ENCODE data around the gene KRT7.
"Not testable (repeated sequence)": the region's sequence is repeated elsewhere in the genome, so short reads cannot be mapped to it uniquely, and the experiment has no call there.

The KRT7 gene

DNA sequence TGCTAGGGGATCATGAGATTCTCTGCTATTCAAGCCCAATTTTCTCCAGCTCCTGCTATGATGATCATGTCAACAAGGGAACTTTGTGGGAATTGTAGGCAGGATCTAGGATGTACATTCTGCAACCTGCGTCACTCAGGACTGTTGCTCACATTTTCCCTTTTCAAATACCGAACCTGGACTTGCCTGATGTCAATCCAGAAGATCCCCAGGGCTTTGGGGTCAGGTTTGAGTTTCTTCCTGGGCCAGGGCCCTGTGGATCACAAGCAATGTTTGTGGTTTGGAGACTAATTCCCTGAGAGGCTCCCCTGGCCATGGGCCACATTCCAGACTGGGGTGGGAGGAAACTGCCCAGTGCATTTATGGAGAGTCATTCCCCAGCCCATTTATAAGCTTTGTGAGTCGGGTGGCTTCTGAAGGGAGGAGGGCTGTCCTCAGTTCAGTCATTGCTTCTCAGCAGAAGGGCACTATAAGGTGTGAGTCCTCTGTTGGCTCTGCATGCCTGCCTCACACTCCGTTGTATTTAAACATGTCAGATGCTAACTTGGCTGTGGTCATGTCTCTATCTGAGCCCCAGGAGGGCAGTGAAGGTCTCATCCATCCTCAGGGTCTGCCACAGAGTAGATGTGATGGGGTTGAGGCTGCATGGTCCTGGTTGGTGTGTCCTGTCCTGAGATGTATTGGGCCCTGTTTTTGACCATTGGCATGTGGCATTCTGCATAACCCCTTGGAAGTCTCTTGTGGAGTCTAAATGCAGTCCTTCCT is 47.9 kb downstream of the KRT7 start:
- DNase-seq, result no peak

DNA sequence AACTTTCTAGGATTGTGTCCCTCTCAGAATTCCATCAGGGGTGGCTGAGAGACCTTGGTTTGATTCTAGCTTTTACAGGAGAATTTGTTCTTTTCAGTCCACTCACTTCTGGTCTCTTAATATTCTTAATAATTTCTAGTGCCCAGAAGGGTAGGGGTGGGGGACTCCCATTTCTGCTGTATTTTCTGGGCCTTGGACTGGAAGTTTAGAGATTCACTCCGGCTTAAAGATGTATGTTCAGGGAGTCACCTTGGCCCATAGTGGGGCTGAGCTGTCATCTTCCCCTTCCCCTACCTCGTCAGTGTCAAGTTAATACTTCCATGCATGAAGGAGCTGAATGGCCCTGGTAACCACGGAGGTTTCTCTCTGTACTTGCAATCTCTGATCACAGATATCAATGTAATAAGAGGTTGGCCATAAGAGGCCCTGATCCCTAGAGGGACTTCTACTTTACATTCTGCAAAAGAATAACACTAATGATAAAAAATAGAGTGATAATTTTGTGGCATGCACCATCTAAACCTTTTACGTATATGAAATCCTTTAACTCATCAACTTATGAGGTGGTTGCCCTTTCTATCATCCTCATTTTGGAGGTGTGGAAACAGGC is 51.6 kb downstream of the KRT7 start:
- DNase-seq, result no peak

DNA sequence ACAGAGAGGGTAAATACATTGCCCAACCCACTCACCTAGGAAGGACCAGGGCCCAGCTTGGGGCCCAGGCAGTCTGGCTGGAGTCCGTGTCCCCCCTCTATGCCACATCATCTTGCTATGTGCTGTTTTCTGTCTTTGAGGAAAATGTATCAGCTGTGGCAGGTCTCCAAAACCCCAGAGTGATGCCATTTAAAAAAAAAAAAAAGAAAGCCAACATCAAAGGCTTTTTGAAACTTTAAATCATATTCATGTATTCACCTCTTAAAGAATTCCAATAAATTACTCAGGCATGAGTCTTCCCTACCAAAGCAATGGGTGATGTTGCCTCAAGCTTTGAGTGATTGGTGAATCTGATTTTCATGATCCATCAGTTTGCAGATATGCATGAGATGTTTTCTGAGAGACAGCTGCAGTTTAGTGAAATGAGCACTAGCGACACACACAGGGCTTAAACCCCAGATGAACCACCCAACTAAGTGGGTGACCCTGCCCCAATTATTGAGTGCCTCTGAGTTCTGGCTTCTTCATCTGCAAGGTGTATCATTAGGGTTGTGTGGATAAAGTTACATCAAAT is 52.2 kb downstream of the KRT7 start:
- no peak for DNase-seq

DNA sequence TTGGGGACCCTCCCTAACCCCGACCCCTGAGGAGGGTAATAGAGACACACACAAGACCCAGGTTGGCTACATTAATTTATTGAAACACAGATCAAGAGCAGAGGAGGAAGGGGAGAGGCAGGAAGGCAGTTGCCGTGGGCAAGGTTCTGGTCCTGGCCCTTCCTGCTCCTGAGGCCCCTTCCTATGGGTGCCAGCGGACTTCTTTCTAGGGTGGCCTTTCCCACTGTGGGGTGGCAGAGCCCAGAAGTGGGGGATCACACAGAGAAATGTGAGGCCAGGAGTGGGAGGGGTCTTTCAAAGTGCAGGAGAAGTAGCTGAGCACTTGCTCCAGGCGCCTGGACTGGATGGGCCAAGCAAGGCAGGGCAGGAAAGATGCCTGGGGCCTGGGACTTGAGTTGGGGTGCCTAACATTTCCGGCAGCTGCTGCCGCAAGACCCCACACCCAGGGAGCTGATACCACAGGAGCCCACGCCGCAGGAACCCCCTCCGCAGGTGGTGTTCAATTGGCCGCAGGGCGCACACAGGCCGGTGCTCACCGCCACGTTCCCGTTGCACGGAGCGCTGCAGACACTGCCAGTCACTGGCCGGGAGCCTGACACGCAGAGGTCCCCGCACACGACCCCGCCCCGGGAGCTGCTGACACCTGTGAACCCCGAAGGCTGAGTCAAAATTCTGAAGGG is 52.9 kb downstream of the KRT7 start:
- DNase-seq, result no peak

DNA sequence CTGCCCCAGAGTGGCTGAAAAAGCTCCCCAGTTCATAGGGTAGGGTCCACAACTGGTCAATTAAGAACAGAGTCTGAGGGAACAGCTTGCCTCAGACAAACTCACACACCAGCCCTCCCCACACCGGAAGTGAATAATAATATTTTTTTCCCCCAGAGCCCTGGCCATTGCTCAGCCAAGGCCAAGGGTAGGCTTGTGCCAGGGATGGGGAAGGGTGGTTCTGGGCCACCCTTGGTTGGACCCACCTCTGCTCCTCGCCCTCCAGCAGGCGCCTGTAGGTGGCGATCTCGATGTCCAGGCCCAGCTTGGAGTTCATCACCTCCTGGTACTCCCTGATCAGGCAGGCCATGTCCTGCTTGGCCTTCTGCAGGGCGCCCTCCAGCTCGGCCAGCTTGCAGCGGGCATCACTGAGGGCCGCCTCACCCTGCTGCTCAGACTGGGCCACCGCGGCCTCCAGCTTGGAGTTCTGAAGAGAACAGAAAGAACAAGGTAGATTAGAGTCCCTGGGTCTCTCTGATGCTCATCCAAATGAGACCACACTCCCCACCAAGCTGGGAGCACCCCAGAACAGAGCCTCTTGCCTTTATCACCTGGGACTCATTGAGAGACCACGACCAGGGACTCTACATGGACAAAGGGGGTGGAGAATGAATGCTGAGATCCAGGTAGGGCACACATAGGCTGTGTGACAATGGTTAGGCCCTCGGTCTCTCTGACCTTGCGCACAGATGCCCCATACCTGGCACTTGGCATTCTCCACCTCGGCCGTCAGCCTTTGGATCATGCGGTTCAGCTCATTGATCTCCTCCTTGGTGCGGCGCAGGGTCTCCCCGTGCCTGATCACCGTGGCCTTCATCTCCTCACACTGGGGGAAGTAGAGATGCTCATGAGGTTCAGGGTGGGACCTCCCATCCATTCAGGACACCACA is 54.1 kb downstream of the KRT7 start:
- not testable (repeated sequence) for DNase-seq

DNA sequence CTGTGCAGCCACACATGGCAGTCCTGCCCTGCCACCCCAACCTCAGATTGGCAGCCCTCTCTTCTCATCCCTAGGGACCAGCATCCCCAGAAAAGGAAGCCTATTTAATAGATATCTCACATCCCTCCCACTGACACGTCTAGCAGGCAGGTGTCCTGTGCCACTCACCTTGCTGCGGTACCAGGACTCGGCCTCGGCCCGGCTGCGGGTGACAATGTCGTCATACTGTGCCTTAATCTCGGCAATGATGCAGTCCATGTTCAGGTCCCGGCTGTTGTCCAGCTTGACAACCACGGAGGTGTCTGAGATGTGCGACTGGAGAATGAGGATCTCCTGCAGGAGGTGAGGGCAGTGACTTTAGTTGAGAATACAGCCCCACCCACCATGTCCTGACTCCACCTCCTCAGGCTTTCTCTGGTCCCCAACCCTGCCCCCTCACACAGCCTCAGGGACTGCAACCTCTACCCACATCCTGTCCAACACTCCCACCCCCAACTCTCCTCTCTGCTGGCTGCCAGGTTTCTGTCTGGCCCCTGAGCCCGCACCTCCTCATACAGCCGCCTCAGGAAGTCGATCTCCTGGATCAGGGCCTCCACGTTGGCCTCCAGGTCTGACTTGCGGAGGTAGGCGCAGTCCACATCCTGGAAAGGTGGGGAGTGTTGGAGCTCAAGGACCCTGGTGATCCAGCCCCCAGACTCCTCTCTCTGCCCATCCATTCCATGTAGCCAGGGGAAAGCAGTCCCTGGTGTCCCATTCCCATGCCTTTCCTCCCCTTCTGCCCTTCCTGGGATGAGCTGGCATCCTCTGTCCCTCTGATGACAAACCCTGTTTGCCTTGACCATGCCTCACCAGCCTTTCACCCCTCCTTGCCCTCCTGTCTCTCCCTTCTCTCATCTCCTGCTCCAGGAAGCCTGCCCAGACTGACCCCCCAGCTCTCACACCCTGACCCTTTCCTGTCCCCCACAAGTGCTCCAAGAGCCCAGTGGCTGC is 55.1 kb downstream of the KRT7 start:
- not testable (repeated sequence) for DNase-seq

DNA sequence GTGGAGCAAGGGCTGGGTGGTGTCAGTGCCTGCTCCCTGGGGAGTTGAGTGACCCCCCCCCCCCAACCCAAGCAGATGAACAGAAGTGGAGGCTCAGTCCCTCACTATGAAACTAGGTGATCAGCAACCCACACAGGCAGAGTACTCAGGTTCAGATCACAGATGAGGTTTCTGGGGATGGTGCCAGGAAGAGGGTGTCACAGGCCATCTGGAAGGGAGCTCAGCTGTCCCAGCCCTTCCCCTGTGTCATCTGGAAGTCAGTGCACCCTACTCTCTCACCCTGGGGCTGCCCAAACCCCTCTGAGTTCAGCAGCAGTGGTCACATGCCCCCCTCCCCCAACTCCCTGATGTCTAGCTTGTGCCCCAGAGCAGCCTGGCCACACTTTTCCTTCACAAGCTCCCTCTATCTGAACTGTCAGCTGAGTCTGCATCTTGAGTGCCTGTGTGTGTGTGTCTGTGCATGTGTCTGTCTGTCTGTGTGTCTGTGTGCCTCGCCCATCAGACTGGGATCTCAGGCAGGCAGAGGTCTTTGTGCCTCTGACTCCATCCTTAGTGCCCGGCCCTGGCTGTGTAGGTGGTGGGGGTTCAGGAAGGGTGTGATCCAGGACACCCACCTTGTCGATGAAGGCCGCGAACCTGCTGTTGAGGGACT is 57.6 kb downstream of the KRT7 start:
- DNase-seq, result not testable (repeated sequence)

DNA sequence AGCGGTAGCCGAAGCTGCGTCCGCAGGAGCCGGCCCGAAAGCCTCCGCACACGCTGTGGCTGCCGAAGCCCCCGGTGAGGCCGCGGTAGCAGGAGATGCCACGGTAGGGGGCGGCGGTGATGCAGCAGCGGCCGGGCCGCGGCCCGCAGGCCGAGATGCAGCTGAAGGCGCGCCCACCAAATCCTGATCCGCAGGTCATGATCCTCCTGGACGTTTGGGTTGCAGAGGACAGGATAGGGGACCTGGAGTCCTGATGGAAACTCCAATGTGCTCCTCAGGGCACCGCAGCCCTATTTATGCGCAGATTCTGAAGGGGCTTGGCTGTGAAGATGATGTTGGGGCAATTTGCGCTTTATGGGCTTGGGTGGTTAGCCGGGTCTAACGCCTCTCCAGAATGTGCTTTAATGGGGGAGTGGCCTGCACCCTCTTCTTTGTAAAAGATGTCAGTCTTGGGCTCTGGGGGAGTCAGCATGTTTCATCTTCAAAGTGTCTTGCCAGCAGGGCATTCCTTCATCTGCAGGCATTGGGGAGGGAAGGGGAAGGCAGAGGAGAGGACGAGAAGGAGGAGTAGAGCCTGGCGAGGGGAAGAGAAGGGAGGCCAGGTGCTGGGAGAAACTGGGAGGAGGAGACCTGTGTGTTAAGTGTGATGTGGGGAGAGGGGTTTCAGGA is 58.4 kb downstream of the KRT7 start, which contains the start of gene KRT81:
Gene KRT81 (minus strand): TSS at position 268 of the 669 bp plus-strand sequence. CDS start 69 bp downstream, at position 199.
- no peak for DNase-seq

DNA sequence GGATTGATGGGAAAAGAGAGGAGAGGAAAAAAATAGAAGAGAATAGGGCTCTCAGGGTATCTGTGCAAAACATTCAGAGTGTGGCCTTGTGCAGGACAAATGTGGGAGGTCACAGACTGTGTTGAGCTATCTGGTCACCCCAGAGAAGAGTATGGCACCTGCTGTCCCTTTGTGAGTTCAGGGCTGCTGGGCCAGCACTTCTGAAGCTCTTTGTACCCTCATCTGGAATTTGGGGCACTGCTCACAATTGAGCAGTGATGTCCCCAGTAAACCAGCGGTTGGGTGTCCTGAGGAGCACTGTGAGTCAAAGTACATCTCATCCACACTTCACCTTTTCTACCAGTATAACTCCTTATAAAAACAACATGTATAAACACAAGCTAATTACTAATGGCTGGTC is 60.9 kb downstream of the KRT7 start:
- no peak for DNase-seq

DNA sequence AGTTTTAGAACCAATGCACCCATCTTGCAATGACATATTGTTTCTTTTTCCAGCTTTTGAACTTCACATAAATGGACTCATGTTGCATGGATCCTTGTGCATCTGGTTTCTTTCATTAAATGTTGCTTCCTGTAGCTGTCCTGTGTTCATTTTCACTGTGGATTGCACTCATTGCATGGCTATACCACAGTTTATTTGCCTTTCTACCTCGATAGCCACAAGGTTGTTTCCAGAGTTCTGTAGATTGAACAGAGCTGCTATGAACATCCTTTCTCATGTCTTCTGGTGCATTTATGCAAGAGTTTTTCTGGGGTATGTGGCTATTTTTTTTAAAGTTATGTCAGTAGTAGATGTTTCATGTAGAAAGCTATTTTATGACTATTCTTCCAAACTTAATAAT is 61.8 kb downstream of the KRT7 start:
- DNase-seq, result no peak

DNA sequence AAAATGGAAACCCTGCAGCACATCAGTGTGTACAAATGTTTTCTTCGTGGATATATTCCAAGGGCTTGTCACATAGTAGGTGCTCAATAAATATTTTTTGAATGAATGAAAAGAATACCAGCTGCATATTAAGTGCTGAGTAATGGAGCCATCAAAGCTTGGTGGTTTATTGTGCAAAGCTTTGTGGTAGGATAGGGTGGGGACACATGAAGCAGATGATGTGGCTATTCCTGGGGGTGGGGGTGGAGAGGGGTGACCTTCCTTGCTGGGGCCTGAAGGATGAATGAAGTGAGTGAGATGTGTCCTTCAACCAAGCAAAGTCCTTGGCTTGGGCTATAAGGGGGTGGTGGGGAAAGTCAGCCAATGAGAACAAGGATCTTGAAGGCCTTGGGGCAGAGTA is 62.6 kb downstream of the KRT7 start:
- DNase-seq, result no peak

DNA sequence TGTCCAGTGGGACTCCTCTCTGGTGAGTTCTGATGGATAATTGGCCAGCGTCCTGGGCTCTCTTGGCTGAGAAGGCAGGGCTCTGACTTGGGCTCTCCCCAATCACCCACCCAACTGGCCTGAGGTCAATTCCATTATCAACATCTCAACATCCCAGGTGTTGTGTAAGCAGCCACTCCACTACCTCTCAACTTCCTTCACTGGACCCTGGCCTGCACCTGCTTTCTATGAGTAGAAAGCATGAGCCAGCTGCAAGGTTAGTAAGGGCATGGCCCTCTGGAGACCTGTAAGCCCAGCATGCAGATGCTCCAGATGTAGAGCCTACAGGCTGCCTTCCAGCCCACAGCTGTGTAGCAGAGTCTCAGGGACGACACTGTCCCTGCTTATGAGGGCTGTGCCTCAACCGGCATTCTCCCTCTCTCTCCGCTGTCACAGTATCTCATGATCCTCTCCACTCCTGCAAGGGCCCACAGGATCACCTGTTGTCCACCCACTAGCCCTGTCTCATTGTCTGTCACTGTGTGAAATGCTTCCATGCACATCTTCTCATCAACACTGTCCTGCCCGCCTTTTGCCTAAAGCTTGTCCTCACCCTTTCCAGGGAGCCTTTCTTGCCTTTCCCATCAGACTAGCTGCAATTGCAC is 63.7 kb downstream of the KRT7 start:
- DNase-seq, result no peak

Data from NCI-H69 (cell line).